D721Med (cell line): ENCODE results near the gene AURKAIP1.
A peak's percentile ranks its signal among the peaks of the same experiment; 100 is the strongest.

Experiments
- DNase-seq: peaks from one replicate; pipeline ENCODE4 v3.0.0; 2011; ENCODE audit warnings: low spot score; ENCODE audit not compliant: insufficient read length
- FAIRE-seq: peaks from 2 replicates; lab custom pipeline; 2011; peaks lifted over from hg19 to GRCh38; lab: Jason Lieb, UNC
- TF ChIP-seq, protein P1 (sequence below): IDR thresholded peaks from 2 replicates; pipeline ENCODE4 v1.5.1; 2012; ENCODE audit warnings: mild to moderate bottlenecking, control low read depth; ENCODE audit not compliant: insufficient read depth; ENCODE audit errors: missing control alignments

Gene AURKAIP1

DNA sequence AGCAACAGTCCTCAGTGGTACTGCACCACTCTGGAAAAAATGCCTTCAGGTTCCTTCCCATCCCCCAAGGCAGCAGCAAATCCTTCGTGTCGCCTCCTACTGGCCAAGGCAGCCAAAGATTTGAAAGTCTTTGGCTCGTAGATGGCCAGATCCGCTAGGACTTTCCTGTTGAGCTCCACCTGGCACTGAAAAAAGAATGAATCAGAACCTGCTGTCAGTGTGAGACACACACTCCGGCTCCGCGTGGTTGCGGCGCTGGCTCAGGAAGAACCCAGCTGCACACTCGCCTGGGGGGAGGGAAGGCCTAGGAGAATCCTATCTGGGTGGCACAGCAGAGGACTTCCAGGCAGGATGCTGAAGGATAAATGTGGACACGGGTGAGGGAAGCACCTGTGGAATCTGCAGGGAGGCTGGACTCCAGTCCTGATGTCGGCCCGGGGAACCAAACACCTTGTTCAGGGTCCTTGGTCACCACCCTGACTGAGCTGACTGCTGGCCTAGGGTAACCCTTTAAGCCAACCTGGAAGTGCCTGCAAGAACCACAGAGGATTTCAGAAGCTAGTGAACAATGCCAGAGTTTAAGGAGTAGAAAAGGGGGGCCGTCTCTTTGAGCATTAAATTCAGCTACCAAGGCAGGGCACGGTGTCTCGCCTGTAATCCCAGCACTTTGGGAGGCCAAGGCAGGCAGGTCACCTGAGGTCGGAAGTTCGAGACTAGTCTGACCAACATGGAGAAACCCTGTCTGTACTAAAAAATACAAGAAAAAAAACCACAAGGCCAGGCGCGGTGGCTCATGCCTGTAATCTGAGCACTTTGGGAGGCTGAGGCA, 27.3 kb upstream of the AURKAIP1 start:
- FAIRE-seq (no peak), DNase-seq (no peak)
- TF ChIP-seq, protein P1, sequence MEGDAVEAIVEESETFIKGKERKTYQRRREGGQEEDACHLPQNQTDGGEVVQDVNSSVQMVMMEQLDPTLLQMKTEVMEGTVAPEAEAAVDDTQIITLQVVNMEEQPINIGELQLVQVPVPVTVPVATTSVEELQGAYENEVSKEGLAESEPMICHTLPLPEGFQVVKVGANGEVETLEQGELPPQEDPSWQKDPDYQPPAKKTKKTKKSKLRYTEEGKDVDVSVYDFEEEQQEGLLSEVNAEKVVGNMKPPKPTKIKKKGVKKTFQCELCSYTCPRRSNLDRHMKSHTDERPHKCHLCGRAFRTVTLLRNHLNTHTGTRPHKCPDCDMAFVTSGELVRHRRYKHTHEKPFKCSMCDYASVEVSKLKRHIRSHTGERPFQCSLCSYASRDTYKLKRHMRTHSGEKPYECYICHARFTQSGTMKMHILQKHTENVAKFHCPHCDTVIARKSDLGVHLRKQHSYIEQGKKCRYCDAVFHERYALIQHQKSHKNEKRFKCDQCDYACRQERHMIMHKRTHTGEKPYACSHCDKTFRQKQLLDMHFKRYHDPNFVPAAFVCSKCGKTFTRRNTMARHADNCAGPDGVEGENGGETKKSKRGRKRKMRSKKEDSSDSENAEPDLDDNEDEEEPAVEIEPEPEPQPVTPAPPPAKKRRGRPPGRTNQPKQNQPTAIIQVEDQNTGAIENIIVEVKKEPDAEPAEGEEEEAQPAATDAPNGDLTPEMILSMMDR: peak; percentile 65

DNA sequence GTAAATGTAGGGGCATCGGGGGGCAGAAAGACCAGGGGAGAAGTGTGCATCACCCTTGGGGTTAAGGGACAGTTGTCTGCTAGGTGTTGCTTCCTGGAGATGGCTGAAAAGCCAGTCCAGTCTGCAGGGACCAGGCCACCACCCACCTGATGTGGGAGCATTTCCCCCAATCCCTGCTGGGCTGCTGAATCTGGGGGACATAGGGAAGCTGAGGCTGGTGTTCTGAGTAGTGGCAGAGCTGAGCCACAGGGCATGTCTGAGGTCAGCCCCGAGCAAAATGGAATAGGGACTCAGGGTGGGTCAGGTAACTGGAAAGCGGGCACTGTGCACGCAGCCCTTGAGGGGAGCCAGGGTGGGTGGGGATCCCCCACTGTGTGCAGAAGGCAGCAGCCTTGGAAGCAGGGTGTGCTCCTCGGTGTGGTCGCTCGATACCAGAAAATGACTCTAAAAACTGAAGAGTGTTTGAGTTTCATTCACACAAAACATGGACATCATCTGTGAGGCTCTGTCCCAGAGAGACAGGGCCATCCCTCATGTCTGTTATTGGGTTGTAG, 26.5 kb upstream of the AURKAIP1 start:
- no peak for DNase-seq
- no peak for FAIRE-seq
- TF ChIP-seq, protein P1: no peak

DNA sequence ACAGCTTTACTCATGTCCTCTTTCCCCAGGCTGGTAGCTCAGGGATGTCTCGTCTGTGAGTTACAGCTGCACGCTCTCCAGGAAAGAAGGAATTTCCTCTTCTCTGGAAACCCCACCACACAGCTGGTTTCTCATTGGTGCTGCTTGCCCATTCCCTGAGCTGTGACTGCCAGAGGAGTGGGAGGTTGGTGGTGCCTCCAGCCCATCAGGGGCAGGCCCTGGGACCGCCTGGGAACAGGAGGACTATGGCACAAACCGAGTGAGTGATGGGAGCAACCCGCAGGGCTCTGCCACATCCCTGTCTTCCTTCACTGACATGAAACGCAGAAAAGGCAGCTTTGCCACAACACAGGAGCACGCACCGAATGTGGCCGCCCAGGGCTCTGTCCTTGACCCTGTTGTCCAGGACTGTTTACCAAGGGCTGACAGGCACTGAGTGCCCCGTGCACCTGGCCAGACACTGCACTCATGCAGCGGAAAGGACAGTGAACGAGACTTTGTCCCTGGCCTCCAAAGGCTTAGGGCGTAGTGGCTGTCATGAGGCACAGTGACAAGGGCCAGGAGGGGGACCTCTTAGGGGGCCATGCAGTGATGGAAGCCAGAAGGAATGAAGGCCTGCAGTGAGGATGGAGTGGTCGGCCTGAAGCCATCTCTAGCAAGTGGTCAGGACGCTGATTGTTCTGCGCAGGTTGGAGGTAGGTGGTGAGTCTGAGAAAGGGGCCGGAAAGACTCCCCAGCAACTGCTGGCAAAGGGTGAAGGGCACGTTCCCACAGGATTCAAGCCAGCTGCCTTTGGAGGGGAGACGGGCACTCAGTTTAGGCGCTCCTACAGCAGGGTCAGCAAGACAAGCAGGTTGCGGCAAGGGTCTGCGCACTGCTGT, 25.8 kb upstream of the AURKAIP1 start:
- FAIRE-seq (no peak), DNase-seq (no peak)
- TF ChIP-seq, protein P1: no peak

DNA sequence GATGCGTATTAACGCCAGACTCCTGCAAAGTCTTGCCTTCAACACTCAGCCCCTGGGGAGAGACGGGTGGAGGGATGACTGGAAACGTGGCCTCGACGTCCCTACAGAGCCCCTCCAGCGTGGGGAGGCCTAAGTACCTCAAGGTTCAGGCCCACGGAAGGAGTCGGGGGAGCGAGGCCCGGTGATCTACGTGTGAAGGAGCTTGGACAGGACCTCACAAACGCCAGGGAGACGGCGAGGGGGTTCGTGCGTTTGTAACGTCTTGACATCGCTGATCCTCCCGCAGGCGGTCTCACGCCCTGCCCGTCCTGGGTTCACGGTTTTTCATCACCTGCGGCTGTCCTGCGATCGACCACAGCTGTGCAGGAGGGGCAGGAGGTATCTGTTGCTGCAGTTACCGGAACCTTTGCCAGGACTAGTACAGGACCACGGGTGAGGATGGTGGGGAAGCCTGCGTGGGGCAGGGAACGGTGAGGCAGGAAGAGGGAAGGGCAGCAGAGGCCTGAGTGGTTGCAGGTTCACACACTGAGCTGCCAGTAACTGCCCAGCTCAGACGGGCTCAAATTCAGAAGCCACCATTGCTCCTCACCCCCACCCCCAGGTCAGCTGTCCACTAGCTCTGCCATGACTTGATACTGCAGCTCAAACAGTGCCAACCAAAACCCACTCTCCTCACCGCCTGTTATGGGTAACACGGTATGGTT, 25.0 kb upstream of the AURKAIP1 start:
- FAIRE-seq (no peak), DNase-seq (no peak)

DNA sequence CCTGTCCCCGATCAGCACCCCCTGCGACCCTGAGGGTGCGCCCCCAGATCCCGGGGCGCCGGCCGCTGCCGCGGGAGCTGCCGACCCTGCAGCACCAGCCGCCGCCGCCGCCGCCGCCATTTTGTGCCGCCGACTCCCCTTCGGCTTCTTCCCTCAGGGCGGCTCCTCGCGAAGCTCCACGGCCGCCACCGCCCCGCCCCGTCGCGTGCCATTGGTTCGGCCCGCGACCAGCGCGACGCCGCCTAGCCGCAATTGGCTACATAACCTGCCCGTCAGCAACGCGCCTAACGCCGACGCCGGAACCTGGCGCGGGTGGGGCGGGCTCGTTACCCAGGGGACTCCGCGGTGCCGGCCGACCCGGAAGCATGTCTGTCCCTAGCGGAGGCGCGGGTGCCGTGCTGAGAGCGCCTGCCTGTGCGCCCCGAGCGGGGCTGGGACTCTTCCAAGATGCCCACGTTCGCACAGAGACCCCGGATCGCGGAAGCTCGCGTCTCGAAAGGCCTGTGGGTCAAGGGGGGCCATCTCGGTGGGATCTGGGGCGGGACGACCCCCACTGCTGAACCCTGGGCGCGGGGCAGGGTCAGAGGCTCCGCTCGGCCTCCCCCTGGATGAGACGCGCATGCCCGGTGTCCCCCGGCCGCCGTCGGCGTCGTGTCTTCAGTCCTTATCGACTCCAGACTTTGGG, 24.3 kb upstream of the AURKAIP1 start, which contains the start of gene CCNL2:
Gene CCNL2 (minus strand): TSS at position 149 of the 685 bp plus-strand sequence. CDS start 29 bp downstream, at position 120.
- no peak for FAIRE-seq
- TF ChIP-seq, protein P1: no peak
- DNase-seq: peak; percentile 72

More for the DNA sequence above, 25.0 kb upstream of the AURKAIP1 start:
- TF ChIP-seq, protein P1: no peak

DNA sequence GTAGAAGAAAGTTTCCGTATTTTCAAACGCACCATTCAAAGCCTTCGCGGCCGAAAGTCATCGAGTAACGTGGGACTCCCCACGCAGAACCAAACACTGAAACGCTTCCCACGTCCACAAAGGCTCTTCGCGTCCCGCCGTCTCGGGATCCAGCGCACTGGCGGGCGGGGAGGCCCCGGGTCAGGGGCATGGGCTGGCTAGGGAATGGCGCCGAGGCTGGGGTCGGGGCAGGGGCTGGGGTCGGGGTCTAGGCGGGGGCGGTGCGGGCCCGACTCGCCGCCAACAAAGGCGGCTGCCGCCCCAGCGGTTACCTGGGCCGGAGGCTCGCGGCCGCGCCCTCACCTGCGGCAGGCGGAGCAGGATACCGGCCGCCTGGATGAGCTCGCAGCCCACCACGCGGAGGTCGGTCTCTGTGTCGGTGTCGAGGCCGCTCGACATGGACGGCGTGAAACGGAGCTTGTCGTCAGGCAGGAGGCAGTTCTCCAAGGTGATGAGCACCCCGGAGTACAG, 23.7 kb upstream of the AURKAIP1 start:
- TF ChIP-seq, protein P1: no peak
- no peak for FAIRE-seq
- DNase-seq: no peak
